MM.1S (cell line): ENCODE measurements around the gene E2F6.

Experiments
- DNase-seq: peaks from one replicate; pipeline ENCODE4 v3.0.0-alpha.2; 2015
- H2AFZ ChIP-seq: fragments of 300-600 bp; sonication (generic); 2 replicates; pipeline ENCODE4 v1.6.0; 2016; ENCODE audit warnings: antibody characterized with exemption, low read length
- H3F3A ChIP-seq: fragments of 300-600 bp; sonication (generic); 2 replicates; pipeline ENCODE4 v1.6.1; 2016; ENCODE audit warnings: mild to moderate bottlenecking, antibody characterized with exemption, low read length, moderate library complexity, mixed read lengths; ENCODE audit not compliant: insufficient read depth
- H3K27ac ChIP-seq: fragments of 300-600 bp; sonication (generic); 2 replicates; pipeline ENCODE4 v1.5.1; 2016; ENCODE audit warnings: mild to moderate bottlenecking, low read length
- H3K27me3 ChIP-seq: fragments of 300-600 bp; sonication (generic); replicated peaks from 2 replicates; pipeline ENCODE4 v1.6.0; 2016; ENCODE audit warnings: low read length; ENCODE audit not compliant: insufficient read depth
- H3K36me3 ChIP-seq: fragments of 300-600 bp; sonication (generic); replicated peaks from 2 replicates; pipeline ENCODE4 v1.6.1; 2016; ENCODE audit warnings: mild to moderate bottlenecking, low read length, mixed read lengths; ENCODE audit not compliant: insufficient read depth
- H3K4me1 ChIP-seq: fragments of 300-600 bp; sonication (generic); 2 replicates; pipeline ENCODE4 v1.6.1; 2016; ENCODE audit warnings: low read length, mixed read lengths
- H3K4me2 ChIP-seq: fragments of 300-600 bp; sonication (generic); 2 replicates; pipeline ENCODE4 v1.6.0; 2016; ENCODE audit warnings: low read depth, low read length
- H3K4me3 ChIP-seq: fragments of 300-600 bp; sonication (generic); 2 replicates; pipeline ENCODE4 v1.5.1; 2016; ENCODE audit warnings: low read length, mixed read lengths
- H3K79me2 ChIP-seq: fragments of 300-600 bp; sonication (generic); 2 replicates; pipeline ENCODE4 v1.6.1; 2016; ENCODE audit warnings: mixed run types, low read length, mixed read lengths
- H3K9ac ChIP-seq: fragments of 300-600 bp; sonication (generic); 2 replicates; pipeline ENCODE4 v1.6.1; 2016; ENCODE audit warnings: low read length, mixed read lengths
- H3K9me2 ChIP-seq: fragments of 300-600 bp; sonication (generic); replicated peaks from 2 replicates; pipeline ENCODE4 v1.6.1; 2016; ENCODE audit warnings: mild to moderate bottlenecking, low read length, mixed read lengths; ENCODE audit not compliant: insufficient read depth
- H3K9me3 ChIP-seq: fragments of 300-600 bp; sonication (generic); replicated peaks from 2 replicates; pipeline ENCODE4 v1.6.1; 2016; ENCODE audit warnings: mild to moderate bottlenecking, low read length, mixed read lengths; ENCODE audit not compliant: insufficient read depth
- H4K20me1 ChIP-seq: fragments of 300-600 bp; sonication (generic); 2 replicates; pipeline ENCODE4 v1.6.1; 2016; ENCODE audit warnings: mild to moderate bottlenecking, low read length, moderate library complexity, mixed read lengths; ENCODE audit not compliant: insufficient read depth
- CTCF ChIP-seq: fragments of 300-600 bp; sonication (generic); IDR thresholded peaks from 2 replicates; pipeline ENCODE4 v1.5.1; 2016; ENCODE audit warnings: antibody characterized with exemption, low read length, mixed read lengths
- EZH2 ChIP-seq: fragments of 300-600 bp; sonication (generic); optimal IDR thresholded peaks from 2 replicates; pipeline ENCODE3; 2017; ENCODE audit warnings: low read depth, mild to moderate bottlenecking, antibody characterized with exemption, low read length, mixed read lengths
- EZH2phosphoT487 ChIP-seq: fragments of 300-600 bp; sonication (generic); IDR thresholded peaks from 2 replicates; pipeline ENCODE4 v1.6.1; 2018; ENCODE audit warnings: antibody characterized with exemption, low read length

The E2F6 gene

GRCh38 chr2:11414372-11415124 lies 51.4 kb downstream of the E2F6 start:
- H3K4me1 ChIP-seq = no peaks in the 10 kb centered on the region
- no peak overlapping the region for H2AFZ ChIP-seq
- H3K4me2 ChIP-seq = no peak overlapping the region
- H3K36me3 ChIP-seq = no peaks in the 10 kb centered on the region
- no peaks in the 10 kb centered on the region for H4K20me1 ChIP-seq
- H3K9me3 ChIP-seq = no peaks in the 10 kb centered on the region
- no peaks in the 10 kb centered on the region for H3F3A ChIP-seq
- no peak overlapping the region for H3K9ac ChIP-seq
- no peak overlapping the region for H3K4me3 ChIP-seq
- TF ChIP-seq EZH2phosphoT487 (no peak), EZH2 (no peak), CTCF (no peak)
- no peaks in the 10 kb centered on the region for H3K27me3 ChIP-seq
- H3K79me2 ChIP-seq = no peaks in the 10 kb centered on the region
- no peaks in the 10 kb centered on the region for H3K9me2 ChIP-seq
- DNase-seq = no peak
- no peak overlapping the region for H3K27ac ChIP-seq

- 0 out of 2 replicates have a peak overlapping the region, but pooled peaks have one; percentile 34 for H3K4me2 ChIP-seq
- H3K36me3 ChIP-seq = no peaks in the 10 kb centered on the region
- TF ChIP-seq CTCF (no peak), EZH2phosphoT487 (no peak), EZH2 (no peak)
- H3K27me3 ChIP-seq = no peaks in the 10 kb centered on the region
- H4K20me1 ChIP-seq = no peaks in the 10 kb centered on the region
- no peaks in the 10 kb centered on the region for H3K4me1 ChIP-seq
- no peak overlapping the region for H3K4me3 ChIP-seq
- H3K79me2 ChIP-seq = no peaks in the 10 kb centered on the region
- H3F3A ChIP-seq = no peaks in the 10 kb centered on the region
- 0 out of 2 replicates have a peak overlapping the region, but pooled peaks have one; percentile 37 for H2AFZ ChIP-seq
- no peak overlapping the region for H3K9ac ChIP-seq
- no peaks in the 10 kb centered on the region for H3K9me2 ChIP-seq
- H3K27ac ChIP-seq = no peak overlapping the region
- H3K9me3 ChIP-seq = no peaks in the 10 kb centered on the region
- no peak for DNase-seq
These were observed 53.5 kb downstream of the E2F6 start for GRCh38 chr2:11412449-11412810.

GRCh38 chr2:11411768-11412448 lies 54.1 kb downstream of the E2F6 start:
- Histone ChIP-seq H3K4me2 (peak overlapping the region; percentile 34; the same call in 1 of the 2 replicates), H3K9me3 (no peaks in the 10 kb centered on the region), H3K9ac (no peak overlapping the region), H3K27me3 (no peaks in the 10 kb centered on the region), H3K36me3 (no peaks in the 10 kb centered on the region), H4K20me1 (no peaks in the 10 kb centered on the region), H3K4me3 (peak overlapping the region; percentile 19; the same call in 1 of the 2 replicates), H3F3A (no peaks in the 10 kb centered on the region), H3K9me2 (no peaks in the 10 kb centered on the region), H2AFZ (peak overlapping the region; percentile 37), H3K79me2 (no peaks in the 10 kb centered on the region), H3K4me1 (no peaks in the 10 kb centered on the region), H3K27ac (no peak overlapping the region)
- TF ChIP-seq EZH2phosphoT487 = no peak
- TF ChIP-seq CTCF = peak; percentile 72
- peak; percentile 29 for DNase-seq
